ENCODE data around the gene LEMD3. TPM values are rescaled to one million over a fixed set of nuclear protein-coding genes. Genes with fewer than 3 reads are reported as not detected.

The LEMD3 gene
- polyA plus RNA-seq, 1 donor: 20.0 TPM

DNA sequence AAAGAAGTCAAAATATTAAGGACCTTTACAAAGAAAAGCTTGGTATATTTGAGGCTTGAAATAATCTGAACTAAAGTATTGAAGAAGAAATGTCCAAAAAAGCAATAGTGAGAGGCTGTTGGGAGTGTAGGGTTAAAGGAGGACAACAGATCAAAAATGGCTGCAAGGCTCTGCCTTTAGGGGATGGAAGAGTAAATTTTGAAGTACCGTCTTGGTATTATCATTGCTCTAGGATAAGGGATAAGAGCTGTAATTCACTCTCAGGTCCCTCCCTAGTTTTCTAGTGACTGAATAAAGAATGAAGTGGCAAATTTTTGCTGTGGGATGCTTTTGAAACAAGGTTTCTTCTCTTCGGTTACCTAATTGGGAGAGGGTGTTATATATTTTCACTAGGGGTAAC is 38.7 kb downstream of the LEMD3 start:
- no peak for DNase-seq (ENCODE audit: low read depth)

DNA sequence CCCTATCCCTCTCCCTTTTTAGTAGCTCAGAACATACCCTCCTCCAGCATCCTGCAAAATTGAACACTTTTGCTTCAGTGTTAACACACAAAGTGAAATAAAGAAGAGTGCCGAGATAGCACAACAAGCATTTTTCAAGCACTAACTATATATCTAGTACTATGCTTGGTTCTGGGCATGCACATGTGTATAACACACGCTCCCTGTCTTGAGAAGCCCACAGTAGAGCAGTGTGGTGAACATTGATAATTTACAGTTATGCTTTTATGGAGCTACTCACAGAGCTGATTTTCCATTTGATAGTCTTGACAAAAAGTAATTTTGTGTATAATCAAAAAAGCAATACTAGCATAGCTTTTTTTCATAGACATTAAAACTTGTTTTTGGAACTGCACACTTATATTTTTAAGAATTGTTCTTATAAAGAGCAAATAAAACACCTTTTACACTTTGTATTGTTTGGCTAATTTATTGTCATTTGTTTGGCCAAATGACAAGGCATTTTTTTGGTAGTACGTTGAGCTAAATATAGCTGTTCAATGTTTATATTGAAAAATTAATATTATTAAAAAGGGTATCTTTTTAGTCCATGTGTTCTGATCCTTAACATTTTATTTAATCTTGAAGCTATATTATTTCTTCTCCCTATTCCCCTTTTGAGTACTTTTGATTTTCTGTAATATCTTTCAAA is 39.7 kb downstream of the LEMD3 start:
- DNase-seq (ENCODE audit: low read depth): no peak

DNA sequence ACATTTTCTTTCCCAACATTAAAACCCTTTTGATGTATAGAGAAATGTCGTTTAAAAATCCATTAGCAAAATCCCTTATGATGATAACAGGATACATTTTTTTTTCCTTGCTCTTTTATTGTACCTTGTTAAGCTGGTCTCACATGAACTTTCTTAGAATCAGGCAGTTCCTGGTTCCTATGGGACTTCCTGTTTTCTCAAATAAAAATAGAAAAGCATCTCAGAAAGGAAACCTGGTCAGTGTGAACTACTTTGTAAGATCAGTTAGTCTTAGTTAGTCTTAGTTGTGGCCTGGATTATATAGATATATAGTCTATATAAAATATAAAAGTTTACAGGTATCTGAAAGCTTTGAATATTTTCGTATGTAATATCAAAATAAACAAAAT is 40.3 kb downstream of the LEMD3 start:
- DNase-seq (ENCODE audit: low read depth): peak; percentile 2

DNA sequence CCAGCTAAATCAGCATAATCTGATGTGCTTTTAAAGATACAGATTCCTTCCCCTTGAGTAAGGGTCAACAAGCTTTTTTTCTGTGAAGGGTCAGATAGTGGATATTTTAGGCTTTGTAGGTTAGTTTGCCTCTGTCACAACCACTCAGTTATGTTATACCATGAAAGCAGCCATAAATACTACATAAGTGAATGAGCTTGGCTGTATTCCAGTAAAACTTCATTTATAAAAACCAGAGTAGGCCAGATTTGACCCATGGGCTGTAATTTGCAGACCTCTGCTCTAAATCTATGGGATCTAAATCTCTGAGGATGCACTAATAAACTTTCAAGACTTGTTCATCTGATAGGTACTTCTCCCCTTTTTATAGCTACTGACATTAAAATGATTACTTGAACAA is 47.7 kb downstream of the LEMD3 start:
- no peak for DNase-seq (ENCODE audit: low read depth)

- DNase-seq (ENCODE audit: low read depth): no peak
Observed at GRCh38 chr12:65220761-65221160, 51.4 kb downstream of the LEMD3 start.

DNA sequence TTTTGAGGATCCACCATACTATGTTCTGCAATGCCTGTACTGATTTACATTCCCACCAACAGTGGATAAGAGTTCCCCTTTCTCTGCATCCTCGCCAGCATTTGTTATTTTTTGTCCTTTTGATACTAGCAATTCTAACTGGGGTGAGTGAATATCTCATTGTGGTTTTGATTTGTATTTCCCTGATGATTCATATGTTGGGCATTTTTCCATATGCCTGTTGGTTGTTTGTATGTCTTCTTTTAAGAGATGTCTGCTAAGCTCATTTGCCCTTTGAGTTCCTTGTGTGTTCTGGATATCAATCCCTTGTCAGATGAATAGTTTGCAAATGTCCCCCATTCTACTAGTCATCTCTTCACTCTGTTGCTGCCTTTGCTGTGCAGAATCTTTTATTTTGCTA is 60.1 kb downstream of the LEMD3 start:
- DNase-seq (ENCODE audit: low read depth): no peak

- DNase-seq (ENCODE audit: low read depth): peak; percentile 1
Observed at GRCh38 chr12:65232476-65233077, 63.2 kb downstream of the LEMD3 start.

- DNase-seq (ENCODE audit: low read depth): no peak
Observed at GRCh38 chr12:65237153-65237552, 67.8 kb downstream of the LEMD3 start.

DNA sequence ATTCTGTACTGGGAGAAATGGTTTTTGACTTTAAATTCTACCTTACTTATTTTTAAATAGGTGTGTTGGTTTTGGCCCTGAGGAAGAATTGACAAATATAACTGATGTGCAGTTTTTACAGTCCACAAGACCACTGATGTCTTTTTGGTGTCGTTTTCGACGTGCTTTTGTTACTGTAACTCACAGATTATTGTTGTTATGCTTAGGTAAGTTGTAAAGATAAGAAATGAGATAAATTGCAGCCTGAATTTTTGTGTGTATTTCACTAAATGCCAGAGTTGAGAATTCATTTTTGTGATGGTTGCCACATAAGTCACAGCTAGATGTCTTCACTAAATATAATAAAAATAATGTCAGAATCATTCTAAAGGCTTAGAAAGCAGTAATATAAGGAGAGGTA is 69.2 kb downstream of the LEMD3 start:
- DNase-seq (ENCODE audit: low read depth): no peak

GRCh38 chr12:65248656-65249633 is 79.6 kb downstream of the LEMD3 start:
- DNase-seq (ENCODE audit: low read depth): no peak

- DNase-seq (ENCODE audit: low read depth): no peak
Observed at GRCh38 chr12:65252515-65252914, 83.1 kb downstream of the LEMD3 start.

DNA sequence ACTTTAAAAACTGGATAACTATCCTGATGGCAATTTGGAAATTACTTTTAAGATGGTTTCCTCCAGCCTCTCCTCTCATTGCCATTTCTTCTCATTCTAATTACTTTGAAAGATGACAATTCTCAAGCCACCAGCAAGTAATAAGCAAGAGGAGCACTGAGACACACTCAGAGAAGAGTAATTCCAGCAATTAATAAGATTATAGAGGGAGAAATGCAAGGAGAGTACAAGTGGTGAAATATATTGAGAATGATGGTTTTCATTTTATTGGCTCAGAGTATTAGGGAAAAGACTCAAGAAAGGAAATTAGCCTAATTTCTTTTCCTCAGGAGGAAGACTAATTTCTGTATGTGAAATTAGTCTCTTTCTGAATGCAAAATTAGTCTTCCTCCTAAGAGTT is 88.6 kb downstream of the LEMD3 start:
- no peak for DNase-seq (ENCODE audit: low read depth)

GRCh38 chr12:65259501-65259900 is 90.1 kb downstream of the LEMD3 start:
- no peak for DNase-seq (ENCODE audit: low read depth)

GRCh38 chr12:65263777-65264176 is 94.4 kb downstream of the LEMD3 start:
- DNase-seq (ENCODE audit: low read depth): no peak

DNA sequence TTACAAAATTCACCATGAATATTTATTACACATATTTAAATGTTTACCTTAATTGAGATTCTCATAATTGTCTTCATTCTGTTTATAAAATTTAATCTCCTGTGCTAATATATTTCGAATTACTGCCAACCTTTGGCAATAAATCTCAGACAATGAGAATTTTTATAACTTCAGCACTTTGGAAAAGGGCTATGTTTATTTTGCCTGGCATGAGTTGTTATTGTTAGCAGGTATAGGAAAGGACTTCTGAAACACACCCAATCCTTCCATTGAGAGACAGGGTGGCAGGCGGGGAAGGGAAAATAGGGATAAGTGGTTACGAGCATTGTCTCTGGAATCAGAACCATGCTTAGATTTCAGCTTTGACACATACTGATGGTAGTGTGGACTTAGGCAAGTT is 97.0 kb downstream of the LEMD3 start:
- DNase-seq (ENCODE audit: low read depth): no peak

DNA sequence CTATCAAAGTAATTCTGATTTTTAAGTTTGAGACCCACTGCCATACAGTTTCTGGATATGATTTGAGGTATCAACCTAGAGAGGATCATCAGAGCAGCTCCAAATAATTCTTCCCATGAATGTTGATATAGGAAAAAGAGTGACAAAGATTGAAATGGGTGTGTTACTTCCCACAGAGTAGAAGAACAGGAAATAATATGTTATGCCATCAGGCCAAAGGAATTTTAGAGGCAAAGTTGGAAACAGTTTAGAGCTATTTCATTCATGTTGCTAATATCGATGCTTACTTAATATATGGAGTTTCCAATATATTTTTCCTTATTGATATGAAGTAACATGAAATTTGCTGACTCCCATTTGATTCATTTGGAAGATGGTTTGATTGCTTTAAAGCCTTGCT is 100.2 kb downstream of the LEMD3 start:
- no peak for DNase-seq (ENCODE audit: low read depth)

DNA sequence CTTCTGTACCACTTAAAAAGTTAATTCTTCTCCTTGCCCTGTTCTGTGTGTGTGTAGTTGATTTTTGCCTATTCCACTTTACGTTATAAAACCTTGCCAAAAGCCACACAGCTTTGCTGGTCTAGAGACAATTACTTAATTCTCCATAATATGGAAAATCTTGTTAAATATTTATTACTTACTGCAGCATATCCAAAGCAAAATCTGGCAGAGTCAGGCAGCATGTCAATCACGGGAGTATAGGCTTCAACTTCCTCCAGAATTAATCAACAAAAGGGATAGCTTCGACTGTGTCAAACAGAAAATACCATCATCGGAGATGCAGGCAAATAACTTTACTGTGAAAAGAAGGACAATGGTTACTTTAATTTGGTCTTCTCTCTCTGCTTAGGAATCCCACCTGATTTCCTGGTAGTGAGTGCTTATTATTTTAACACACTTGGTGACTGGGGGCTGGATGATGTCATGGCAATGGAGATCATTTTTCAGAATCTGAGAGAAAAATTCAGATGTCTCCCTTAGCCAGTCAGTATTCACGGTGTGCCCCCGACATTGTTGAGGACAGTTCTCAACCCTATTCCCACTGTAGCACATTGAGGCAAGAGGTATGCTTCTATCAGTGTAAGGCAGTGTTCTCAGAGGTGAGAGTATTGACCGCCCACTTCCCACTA is 105.4 kb downstream of the LEMD3 start:
- no peak for DNase-seq (ENCODE audit: low read depth)

GRCh38 chr12:65275627-65276026 is 106.2 kb downstream of the LEMD3 start:
- DNase-seq (ENCODE audit: low read depth): no peak

GRCh38 chr12:65276916-65277530 is 107.6 kb downstream of the LEMD3 start:
- no peak for DNase-seq (ENCODE audit: low read depth)

- no peak for DNase-seq (ENCODE audit: low read depth)
Observed at GRCh38 chr12:65277994-65278575, 108.7 kb downstream of the LEMD3 start.

Measured in forelimb muscle (tissue), 1 donor.